ENCODE measurements around the gene PPIL6. TPM values are rescaled to one million over a fixed set of nuclear protein-coding genes. Genes with fewer than 3 reads are reported as not detected.
"Not testable (repeated sequence)": the region's sequence is repeated elsewhere in the genome, so short reads cannot be mapped to it uniquely, and the experiment has no call there.

PPIL6 gene
- total RNA-seq, 1 donor from 2014 or later, result 4.7 TPM

DNA sequence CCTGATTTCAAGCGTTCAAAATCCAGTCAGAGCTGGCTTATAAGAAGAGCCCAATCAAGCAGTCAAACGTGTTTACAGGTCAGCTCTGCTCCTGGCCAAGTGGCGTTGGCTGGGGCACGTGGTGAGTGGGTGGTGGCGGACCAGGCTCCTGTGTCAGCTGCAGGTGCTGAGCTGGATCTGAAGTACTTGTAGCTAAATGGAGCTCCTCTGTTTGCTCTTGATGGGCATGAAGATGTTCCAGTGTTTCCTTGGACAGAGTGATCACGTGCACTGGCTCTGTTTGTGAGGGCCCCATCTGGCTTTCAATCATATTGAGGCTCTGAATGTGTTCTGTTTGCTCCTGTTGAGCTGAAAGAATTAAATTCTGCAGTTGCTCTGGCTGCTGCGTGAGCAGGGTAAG is 25.3 kb upstream of the PPIL6 start:
- H3K27me3 ChIP-seq (ENCODE audit: control insufficient read depth, insufficient read depth, low read length), result no peaks in the 10 kb centered on the region
- TF ChIP-seq, protein P1, sequence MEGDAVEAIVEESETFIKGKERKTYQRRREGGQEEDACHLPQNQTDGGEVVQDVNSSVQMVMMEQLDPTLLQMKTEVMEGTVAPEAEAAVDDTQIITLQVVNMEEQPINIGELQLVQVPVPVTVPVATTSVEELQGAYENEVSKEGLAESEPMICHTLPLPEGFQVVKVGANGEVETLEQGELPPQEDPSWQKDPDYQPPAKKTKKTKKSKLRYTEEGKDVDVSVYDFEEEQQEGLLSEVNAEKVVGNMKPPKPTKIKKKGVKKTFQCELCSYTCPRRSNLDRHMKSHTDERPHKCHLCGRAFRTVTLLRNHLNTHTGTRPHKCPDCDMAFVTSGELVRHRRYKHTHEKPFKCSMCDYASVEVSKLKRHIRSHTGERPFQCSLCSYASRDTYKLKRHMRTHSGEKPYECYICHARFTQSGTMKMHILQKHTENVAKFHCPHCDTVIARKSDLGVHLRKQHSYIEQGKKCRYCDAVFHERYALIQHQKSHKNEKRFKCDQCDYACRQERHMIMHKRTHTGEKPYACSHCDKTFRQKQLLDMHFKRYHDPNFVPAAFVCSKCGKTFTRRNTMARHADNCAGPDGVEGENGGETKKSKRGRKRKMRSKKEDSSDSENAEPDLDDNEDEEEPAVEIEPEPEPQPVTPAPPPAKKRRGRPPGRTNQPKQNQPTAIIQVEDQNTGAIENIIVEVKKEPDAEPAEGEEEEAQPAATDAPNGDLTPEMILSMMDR (IDR thresholded peaks at IDR 0.05; ENCODE audit: insufficient read depth, low read length, poor library complexity, severe bottlenecking), result no peak
- no peaks in the 10 kb centered on the region for H3K36me3 ChIP-seq (ENCODE audit: control insufficient read depth, insufficient read depth, low read length)
- H3K4me3 ChIP-seq (ENCODE audit: low read depth, low read length), result no peak overlapping the region
- no peak for DNase-seq (ENCODE audit: low read depth)

DNA sequence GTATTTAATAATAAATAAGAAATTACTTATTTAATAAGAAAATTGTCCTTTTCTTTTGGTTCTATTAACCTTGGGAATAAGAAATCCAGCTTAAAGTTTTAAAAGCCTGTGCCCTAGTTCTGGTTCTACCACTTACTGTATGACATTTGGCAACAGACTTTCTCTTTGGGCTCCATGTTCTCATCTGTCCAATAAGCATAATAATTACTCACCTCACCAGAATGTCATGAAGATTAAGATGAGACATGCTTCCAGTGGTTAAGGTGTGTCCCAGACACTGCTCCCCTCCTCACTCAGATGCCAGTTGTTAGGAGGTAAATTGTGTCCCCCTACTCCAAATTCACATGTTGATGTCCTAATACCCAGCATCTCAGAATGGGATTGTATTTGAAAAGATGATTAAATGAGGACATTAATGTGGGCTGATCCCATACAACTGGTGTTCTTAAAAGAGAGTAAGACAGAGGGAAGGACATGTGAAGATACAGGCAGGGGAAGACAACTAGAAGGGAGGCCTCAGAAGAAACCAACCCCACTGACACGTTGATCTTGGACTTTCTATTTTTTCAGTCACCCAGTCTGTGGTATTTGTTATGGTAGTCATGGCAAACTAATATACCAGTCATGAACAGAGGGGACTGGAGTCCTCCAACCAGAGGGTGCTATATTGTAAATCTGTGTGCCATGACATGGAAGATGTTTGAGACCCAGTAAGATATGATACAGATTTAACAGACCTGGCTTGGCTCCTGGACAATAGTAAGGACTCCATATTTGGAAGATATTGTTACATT is 21.5 kb upstream of the PPIL6 start:
- Histone ChIP-seq H3K36me3 (ENCODE audit: control insufficient read depth, insufficient read depth, low read length) (no peaks in the 10 kb centered on the region), H3K4me3 (ENCODE audit: low read depth, low read length) (no peak overlapping the region)
- no peak for DNase-seq (ENCODE audit: low read depth)

DNA sequence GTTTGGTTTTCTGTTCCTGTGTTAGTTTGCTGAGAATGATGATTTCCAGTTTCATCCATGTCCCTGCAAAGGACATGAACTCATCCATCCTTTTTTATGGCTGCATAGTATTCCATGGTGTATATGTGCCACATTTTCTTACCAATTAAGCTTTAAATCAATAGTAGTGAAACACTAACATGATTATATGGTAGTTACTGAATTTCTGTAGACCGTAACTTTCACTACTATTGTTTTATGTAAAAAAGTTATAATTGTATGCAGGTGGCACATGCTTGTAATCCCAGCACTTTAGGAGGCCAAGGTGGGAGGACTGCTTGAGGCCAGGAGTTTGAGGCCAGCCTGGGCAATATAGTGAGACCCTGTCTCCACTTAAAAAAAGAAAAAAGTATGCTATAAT is 20.8 kb upstream of the PPIL6 start:
- H3K27me3 ChIP-seq (ENCODE audit: control insufficient read depth, insufficient read depth, low read length); DNase-seq (ENCODE audit: low read depth); H3K4me3 ChIP-seq (ENCODE audit: low read depth, low read length); H3K36me3 ChIP-seq (ENCODE audit: control insufficient read depth, insufficient read depth, low read length): not testable (repeated sequence)

More for the DNA sequence above, 21.5 kb upstream of the PPIL6 start:
- no peaks in the 10 kb centered on the region for H3K27me3 ChIP-seq (ENCODE audit: control insufficient read depth, insufficient read depth, low read length)
- TF ChIP-seq, protein P1 (IDR thresholded peaks at IDR 0.05; ENCODE audit: insufficient read depth, low read length, poor library complexity, severe bottlenecking), result no peak

DNA sequence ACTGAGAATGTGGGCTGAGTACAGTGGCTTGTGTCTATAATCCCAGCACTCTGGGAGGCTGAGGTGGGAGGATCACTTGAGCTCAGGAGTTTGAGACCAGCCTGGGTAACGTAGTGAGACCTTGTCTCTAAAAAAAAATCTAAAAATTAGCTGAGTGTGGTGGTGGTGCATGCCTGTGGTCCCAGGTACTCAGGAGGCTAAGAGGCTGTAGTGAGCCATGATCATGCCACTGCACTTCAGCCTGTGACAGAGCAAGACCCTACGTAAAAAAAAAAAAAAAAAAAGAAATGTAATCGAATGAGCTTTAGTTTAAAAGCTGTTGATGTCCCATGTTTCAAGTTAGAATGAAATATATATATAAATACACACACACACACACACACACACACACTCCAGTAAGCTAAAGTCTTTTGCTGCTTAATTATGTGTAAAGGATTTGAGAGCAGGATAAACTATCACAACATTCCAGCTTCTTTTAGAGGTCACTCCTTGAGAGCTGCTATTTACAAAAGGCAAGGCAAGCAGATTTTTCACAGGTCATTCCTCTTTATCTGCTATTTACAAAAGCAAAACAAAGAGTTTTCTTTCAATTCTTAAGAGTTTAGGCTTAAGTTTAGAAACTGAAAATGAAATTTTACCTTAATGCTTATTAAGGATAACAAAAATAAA is 19.9 kb upstream of the PPIL6 start:
- no peak for DNase-seq (ENCODE audit: low read depth)
- Histone ChIP-seq H3K27me3 (ENCODE audit: control insufficient read depth, insufficient read depth, low read length) (no peaks in the 10 kb centered on the region), H3K4me3 (ENCODE audit: low read depth, low read length) (no peak overlapping the region), H3K36me3 (ENCODE audit: control insufficient read depth, insufficient read depth, low read length) (no peaks in the 10 kb centered on the region)
- TF ChIP-seq, protein P1 (IDR thresholded peaks at IDR 0.05; ENCODE audit: insufficient read depth, low read length, poor library complexity, severe bottlenecking), result no peak

DNA sequence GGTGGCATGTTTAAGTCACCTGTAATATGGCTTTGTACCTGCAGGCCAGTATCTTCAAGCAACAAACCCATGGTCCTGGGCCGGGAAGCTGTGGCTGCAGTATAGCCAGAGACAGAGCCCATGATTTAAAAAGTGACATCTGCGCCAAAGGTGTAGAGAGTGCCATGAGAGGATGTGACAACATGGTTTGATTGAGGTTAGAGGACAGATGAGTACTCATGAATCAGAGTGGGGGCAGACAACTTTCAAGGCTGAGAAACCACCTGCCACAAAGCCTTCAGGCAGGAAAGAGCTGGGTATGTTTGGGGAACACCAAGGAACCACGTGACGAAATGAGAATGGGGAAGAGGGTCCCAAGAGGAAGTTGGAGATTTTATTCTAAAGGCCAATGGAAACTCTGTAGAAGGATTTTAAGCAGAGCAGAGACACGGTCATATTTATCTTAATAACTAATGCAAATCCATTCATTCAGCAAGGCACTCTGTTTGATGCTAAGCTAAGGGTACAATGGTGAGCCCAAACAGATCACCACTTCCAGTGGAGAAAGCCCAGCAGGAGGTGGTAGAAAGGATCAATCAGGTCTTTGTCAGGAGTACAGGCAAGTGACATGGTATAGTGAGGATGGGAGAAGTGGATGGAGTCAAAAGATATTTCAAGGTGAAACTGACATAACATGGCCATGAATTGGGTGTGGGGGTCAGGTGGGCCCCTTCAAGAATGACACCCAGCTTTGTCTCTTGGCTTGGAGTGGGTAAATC is 18.5 kb upstream of the PPIL6 start:
- no peaks in the 10 kb centered on the region for H3K27me3 ChIP-seq (ENCODE audit: control insufficient read depth, insufficient read depth, low read length)
- DNase-seq (ENCODE audit: low read depth), result no peak
- no peak overlapping the region for H3K4me3 ChIP-seq (ENCODE audit: low read depth, low read length)
- no peaks in the 10 kb centered on the region for H3K36me3 ChIP-seq (ENCODE audit: control insufficient read depth, insufficient read depth, low read length)
- TF ChIP-seq, protein P1 (IDR thresholded peaks at IDR 0.05; ENCODE audit: insufficient read depth, low read length, poor library complexity, severe bottlenecking), result no peak

DNA sequence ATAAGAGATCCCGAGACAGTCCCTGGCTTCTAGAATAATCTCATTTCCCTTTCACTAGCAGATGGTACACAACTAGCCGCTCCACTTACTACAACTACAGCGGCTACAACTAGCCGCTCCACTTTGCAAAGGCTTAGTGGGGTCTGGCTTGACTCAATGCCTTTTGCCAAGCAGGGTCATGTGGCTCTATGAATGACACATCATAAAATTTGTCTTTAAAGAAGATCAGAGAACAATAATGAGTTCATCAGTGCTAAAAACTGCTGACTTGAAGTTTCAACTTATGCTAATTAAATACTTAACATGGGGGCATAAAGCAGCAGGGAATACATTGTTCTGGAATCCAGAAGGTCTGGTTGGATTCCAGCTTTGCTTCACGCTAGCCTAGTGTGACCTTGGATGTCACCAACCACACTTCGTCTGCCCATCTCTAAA is 17.2 kb upstream of the PPIL6 start:
- no peak for DNase-seq (ENCODE audit: low read depth)
- Histone ChIP-seq H3K4me3 (ENCODE audit: low read depth, low read length) (no peak overlapping the region), H3K27me3 (ENCODE audit: control insufficient read depth, insufficient read depth, low read length) (no peaks in the 10 kb centered on the region), H3K36me3 (ENCODE audit: control insufficient read depth, insufficient read depth, low read length) (peaks cover 1% of the 10 kb centered on the region)
- TF ChIP-seq, protein P1 (IDR thresholded peaks at IDR 0.05; ENCODE audit: insufficient read depth, low read length, poor library complexity, severe bottlenecking), result no peak
